NOMO-1 treated with dmso at 0.1 percent for 144 hours (cell line): ENCODE data around the gene SCG5.

ENCODE experiments used
- DNase-seq: peaks from one replicate; lab custom pipeline; 2025; ENCODE audit not compliant: unreplicated experiment; lab: John Stamatoyannopoulos, UW

SCG5 gene

DNA sequence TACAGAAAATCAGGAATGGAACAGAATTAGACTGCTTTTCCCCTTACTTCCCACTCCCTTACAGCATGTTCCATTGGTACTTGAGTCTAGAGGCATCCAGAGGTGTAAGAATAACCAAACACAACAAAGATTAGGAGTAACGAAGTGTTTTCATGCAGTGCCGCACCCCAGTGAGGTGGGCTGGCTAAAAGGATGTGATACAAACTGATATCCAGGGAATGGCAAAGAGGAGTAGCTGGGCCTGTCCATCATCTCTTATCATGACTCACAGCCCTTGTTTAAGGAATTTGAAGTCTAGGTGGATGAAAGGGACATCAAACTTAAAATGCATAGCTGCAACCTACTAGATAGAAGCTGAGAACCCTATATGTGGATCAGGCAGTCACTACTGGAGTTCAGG lies 16.4 kb downstream of the SCG5 start:
- no peak for DNase-seq

GRCh38 chr15:32659340-32660155 lies 18.0 kb downstream of the SCG5 start:
- DNase-seq = no peak

- DNase-seq = no peak
Observed at GRCh38 chr15:32663671-32664070, 22.2 kb downstream of the SCG5 start.

- no peak for DNase-seq
Observed at GRCh38 chr15:32664796-32665195, 23.3 kb downstream of the SCG5 start.

DNA sequence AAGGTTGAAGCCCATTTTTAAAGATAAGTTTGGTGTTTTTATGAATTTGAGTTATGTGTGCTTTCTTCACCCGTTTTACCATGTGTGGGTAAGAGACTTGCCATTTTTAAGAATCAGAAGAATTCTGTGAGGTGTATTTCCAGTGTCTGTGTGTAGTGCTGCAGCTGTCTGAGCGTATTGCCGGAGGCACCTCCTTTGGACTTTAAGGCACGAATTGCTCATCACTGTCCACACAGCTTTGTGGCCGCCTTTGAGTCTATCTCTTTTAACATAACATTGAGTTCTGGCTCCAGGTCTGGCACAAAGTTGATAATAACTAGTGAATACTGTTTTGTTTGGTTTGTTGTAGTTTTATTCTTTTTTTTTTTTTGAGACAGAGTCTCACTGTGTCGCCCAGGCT lies 25.8 kb downstream of the SCG5 start:
- DNase-seq = no peak

DNA sequence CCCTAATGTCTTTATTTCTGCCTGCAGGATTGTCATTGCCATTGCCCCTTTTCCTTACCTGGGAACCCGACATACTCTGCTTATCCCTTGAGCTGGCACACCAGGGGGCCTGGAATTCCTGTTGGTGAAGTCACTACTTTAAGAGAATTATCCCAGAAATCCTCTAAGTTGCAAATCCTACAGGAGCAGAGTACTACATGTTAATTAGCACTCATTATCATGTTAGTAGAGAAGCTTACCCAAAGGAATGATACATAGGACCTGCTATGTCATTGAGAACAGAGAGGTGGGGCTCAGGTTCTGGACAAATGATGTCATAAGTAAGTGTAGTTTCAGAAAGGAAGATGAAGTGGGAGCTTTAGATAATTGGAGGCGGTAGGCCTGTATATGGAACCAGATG lies 27.4 kb downstream of the SCG5 start:
- no peak for DNase-seq

- DNase-seq = no peak
Observed at GRCh38 chr15:32669896-32670611, 28.5 kb downstream of the SCG5 start.

DNA sequence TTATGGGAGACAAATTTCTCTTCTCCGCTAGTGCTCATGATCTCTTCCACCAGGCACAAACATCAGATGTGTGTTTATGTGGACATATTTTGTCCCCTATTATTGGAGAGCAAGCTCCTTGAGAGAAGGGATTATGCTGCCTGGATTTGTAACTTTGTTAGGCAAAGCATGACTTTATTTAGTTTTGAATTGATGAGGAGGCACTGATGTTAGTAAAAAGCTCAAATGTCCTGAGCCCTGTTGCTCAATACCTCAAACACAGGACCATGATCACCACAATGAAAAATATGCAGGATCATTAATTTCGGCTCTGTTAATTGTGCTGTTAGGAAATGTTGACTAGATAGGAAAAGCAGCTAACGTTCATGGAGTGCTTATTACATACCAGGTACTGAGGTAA lies 29.1 kb downstream of the SCG5 start:
- DNase-seq = no peak

GRCh38 chr15:32671339-32672325 lies 30.1 kb downstream of the SCG5 start:
- no peak for DNase-seq

- no peak for DNase-seq
Observed at GRCh38 chr15:32674681-32675080, 33.2 kb downstream of the SCG5 start.

GRCh38 chr15:32675466-32675865 lies 34.0 kb downstream of the SCG5 start:
- DNase-seq = peak; percentile 34

DNA sequence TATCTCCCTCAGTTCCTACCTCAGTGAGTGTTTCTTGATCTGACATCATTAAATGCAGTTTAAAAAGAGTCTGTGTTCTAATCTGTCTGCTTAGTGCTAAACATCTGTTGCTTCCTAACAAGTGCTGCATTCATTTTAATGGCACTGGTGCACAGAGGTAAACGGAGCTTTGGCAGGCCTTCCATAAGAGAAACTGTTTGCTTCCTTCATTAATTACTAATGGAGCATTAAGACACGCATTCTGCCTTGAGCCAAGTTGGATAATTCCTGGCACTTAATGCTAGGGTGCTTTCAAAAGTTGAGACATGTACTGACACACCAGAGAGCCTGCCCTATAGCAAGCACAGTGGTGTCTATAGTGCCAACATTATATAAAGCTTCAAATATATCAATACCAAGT lies 34.7 kb downstream of the SCG5 start:
- DNase-seq = no peak

DNA sequence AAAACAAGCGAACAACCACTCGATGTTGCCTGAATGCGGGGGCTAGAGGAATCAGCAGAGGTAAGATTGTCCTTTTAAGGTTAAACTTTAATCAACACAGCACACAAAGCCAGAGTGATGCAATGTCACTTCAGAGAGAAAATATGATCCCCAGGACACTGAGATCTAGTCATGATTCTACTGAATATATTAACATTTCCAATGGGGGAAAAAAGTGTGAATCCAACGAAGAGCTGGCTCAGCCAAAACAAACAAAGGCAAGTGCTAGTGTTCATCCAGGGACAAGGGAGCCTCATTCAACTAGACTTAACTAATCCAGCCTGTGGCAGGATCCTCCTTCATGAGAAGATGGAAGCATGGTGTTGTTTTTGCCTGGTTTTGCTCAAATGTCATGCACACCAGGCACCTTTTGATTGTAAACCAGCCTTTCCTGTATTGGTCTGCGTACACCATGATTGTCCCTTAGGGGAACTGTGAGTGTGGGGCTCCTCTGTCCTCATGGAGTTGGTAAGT lies 35.8 kb downstream of the SCG5 start:
- DNase-seq = no peak

GRCh38 chr15:32679298-32679690 lies 37.8 kb downstream of the SCG5 start:
- DNase-seq = no peak

DNA sequence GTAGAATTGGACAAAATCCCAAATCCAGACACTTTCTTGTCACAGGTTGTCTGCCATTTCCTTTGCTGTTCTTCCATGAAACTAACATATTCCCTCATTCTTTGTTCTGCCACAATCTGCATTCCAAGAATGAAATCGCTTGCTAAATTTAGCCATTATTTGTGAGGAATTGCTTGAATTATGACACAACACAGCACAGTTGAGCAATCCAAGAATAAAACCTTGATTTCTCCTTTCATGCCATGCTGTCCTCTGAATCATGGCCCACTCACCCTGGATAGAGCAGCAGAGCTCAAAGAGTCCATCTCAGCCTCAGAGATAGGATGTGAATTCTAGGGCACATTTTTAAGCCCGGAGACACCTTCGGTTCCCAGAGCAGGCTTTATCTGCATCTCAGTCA lies 41.1 kb downstream of the SCG5 start:
- no peak for DNase-seq

DNA sequence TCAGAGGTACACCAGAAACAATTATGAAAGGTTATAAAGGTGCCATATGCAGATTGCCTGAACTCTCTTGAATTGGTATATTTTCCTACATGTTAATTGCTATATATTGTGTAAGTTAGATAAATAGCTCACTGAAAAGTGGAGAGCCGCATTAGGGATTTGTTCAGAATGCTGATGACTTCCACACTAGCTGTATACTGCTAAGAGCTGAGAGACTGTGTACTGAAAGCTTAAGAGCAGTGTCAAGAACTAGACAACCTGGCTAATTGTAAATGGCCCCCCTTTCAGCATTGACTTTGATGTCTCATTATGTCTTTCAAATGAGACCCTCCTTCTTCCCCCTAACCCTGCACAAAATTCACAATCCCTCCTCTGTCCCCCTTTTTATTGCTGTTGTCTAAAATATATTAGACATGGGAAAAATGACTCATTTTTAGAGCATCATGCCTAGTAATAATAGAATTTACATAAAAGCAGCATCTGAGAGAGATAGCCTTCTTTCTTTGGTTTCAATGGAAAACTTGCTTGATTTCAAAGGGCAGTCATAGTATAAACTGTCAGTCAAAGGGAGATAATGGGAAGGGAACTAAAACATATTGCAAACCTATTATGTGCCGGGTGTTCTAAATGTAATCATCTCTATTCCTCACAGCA lies 41.6 kb downstream of the SCG5 start:
- DNase-seq = no peak

DNA sequence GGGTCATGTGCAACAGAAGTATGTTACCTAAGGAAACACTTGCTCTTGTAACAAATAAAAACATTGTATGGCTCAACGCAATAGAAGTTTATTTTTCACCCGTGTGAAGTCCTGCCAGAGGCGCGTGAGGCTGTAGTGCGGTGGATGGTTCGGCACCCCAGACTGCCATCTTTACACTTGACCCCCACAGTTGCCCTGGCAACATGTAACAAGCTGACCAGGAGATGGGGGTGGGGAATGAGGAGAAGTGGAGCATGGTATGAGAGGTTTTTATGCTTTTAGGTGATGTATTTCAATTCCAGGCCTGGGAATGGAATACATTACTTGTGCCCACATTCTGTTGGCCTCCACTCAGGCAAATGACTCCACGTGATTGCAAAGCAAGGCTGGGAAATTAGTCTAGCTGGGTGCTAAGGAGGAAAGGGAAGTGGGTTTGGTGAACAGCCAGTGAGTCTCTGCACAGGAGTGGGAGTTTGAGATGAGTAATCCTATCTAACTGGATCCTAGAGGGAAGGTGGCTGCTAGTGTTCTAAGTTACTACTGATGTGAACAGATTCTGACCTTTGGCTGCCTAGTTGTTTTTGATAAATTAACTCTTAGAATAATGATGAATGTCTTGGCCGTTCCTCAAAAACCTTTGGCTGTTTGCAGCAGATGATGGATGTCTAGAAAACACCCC lies 42.5 kb downstream of the SCG5 start:
- DNase-seq = no peak

- DNase-seq = no peak
Observed at GRCh38 chr15:32685576-32685975, 44.1 kb downstream of the SCG5 start.

DNA sequence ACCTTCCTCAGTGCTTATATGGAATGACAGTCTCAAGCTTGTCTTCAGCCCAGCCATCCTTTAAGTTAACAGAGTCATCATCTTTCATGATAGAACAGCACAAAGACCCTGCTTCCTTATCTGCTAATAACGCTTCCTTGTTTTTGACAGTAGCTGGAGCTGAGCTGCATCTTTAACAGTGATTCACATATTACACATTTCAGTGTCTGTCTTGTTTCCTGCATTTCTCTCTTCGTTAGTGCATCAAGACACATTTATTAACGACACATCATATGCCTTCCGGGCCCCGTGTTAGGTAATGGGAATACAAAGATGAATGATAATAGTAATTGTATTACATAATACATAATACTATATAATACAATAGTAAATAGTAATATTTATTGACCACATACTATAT lies 46.0 kb downstream of the SCG5 start:
- no peak for DNase-seq

DNA sequence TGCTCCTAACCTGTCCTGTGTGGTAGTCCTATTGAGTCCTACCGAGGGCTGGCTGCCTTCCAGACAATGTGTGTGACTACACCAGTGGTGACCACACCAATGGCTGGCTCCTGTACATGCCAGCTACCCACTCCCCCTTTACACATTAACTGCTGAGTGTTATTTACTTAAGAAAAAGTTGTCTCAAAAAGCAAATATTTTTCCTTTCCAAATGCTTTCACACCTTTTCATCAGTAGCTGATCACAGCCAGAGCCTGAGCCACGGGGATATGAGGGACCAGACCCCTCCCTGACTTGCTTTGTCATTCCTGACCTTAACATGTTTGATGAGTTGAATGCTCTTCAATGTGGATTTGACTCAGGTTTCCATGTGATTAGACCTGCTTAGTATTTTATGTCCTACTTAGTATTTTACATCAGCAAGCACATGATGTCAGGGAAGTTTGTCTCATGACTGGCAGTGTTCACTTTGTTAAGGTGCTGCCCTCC lies 46.7 kb downstream of the SCG5 start:
- DNase-seq = no peak
